ENCODE results near the gene SLX9.
"Not testable (repeated sequence)": the region's sequence is repeated elsewhere in the genome, so short reads cannot be mapped to it uniquely, and the experiment has no call there.

The SLX9 gene

DNA sequence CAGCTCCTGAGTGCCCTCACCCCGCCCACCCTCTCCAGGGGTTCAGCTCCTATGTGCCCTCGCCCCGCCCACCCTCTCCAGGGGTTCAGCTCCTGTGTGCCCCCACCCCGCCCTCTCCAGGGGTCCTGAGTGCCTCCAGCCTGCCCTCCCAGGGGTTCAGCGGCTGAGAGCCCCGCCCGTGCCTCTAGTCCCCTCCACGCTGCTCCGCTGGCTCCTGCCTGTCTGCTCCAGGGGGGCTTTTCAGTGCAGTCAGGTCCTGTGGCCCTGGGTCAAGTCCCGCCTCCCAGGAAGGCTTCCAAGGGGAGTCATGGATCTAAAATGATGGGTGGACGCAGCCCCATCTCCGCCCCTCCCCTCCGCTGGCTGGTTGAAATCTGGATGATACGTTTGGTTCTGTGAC lies 33.8 kb downstream of the SLX9 start:
- no peaks in the 10 kb centered on the region for H3K4me1 ChIP-seq (ENCODE audit: control insufficient read depth, low read depth, low read length)
- H3K27ac ChIP-seq (ENCODE audit: low read length) = no peak overlapping the region
- no peak overlapping the region for H3K9ac ChIP-seq (ENCODE audit: low read length)
- no peaks in the 10 kb centered on the region for H3K9me3 ChIP-seq (ENCODE audit: control insufficient read depth, low read depth, low read length)
- H3K27me3 ChIP-seq (ENCODE audit: control insufficient read depth, insufficient read depth, low read length) = no peaks in the 10 kb centered on the region
- H3K36me3 ChIP-seq (ENCODE audit: control insufficient read depth, low read depth, low read length) = peaks cover 8% of the 10 kb centered on the region
- H3K4me3 ChIP-seq (ENCODE audit: low read length) = no peak overlapping the region

- peaks cover 8% of the 10 kb centered on the region for H3K36me3 ChIP-seq (ENCODE audit: control insufficient read depth, low read depth, low read length)
- no peak overlapping the region for H3K27ac ChIP-seq (ENCODE audit: low read length)
- no peaks in the 10 kb centered on the region for H3K9me3 ChIP-seq (ENCODE audit: control insufficient read depth, low read depth, low read length)
- no peaks in the 10 kb centered on the region for H3K4me1 ChIP-seq (ENCODE audit: control insufficient read depth, low read depth, low read length)
- no peak overlapping the region for H3K9ac ChIP-seq (ENCODE audit: low read length)
- no peaks in the 10 kb centered on the region for H3K27me3 ChIP-seq (ENCODE audit: control insufficient read depth, insufficient read depth, low read length)
- no peak overlapping the region for H3K4me3 ChIP-seq (ENCODE audit: low read length)
These were observed 34.8 kb downstream of the SLX9 start for GRCh38 chr21:44974676-44975075.

GRCh38 chr21:44975720-44976555 lies 36.1 kb downstream of the SLX9 start:
- Histone ChIP-seq H3K27me3 (ENCODE audit: control insufficient read depth, insufficient read depth, low read length) (no peaks in the 10 kb centered on the region), H3K27ac (ENCODE audit: low read length) (no peak overlapping the region), H3K36me3 (ENCODE audit: control insufficient read depth, low read depth, low read length) (peaks cover 8% of the 10 kb centered on the region), H3K4me1 (ENCODE audit: control insufficient read depth, low read depth, low read length) (no peaks in the 10 kb centered on the region), H3K9me3 (ENCODE audit: control insufficient read depth, low read depth, low read length) (no peaks in the 10 kb centered on the region), H3K9ac (ENCODE audit: low read length) (no peak overlapping the region), H3K4me3 (ENCODE audit: low read length) (no peak overlapping the region)

GRCh38 chr21:44976556-44977393 lies 36.9 kb downstream of the SLX9 start:
- not testable (repeated sequence) for H3K9ac ChIP-seq (ENCODE audit: low read length); H3K9me3 ChIP-seq (ENCODE audit: control insufficient read depth, low read depth, low read length); H3K27ac ChIP-seq (ENCODE audit: low read length); H3K27me3 ChIP-seq (ENCODE audit: control insufficient read depth, insufficient read depth, low read length); H3K4me3 ChIP-seq (ENCODE audit: low read length); H3K4me1 ChIP-seq (ENCODE audit: control insufficient read depth, low read depth, low read length); H3K36me3 ChIP-seq (ENCODE audit: control insufficient read depth, low read depth, low read length)

- Histone ChIP-seq H3K4me3 (ENCODE audit: low read length) (no peak overlapping the region), H3K9ac (ENCODE audit: low read length) (no peak overlapping the region), H3K27me3 (ENCODE audit: control insufficient read depth, insufficient read depth, low read length) (no peaks in the 10 kb centered on the region), H3K4me1 (ENCODE audit: control insufficient read depth, low read depth, low read length) (no peaks in the 10 kb centered on the region), H3K36me3 (ENCODE audit: control insufficient read depth, low read depth, low read length) (peaks cover 8% of the 10 kb centered on the region), H3K27ac (ENCODE audit: low read length) (no peak overlapping the region), H3K9me3 (ENCODE audit: control insufficient read depth, low read depth, low read length) (no peaks in the 10 kb centered on the region)
These were observed 37.9 kb downstream of the SLX9 start for GRCh38 chr21:44977616-44978340.

GRCh38 chr21:44979687-44980561 lies 40.1 kb downstream of the SLX9 start:
- H3K4me3 ChIP-seq (ENCODE audit: low read length) = no peak overlapping the region
- H3K9ac ChIP-seq (ENCODE audit: low read length) = no peak overlapping the region
- H3K27me3 ChIP-seq (ENCODE audit: control insufficient read depth, insufficient read depth, low read length) = no peaks in the 10 kb centered on the region
- no peaks in the 10 kb centered on the region for H3K9me3 ChIP-seq (ENCODE audit: control insufficient read depth, low read depth, low read length)
- H3K4me1 ChIP-seq (ENCODE audit: control insufficient read depth, low read depth, low read length) = no peaks in the 10 kb centered on the region
- H3K27ac ChIP-seq (ENCODE audit: low read length) = no peak overlapping the region
- peaks cover under 1% of the 10 kb centered on the region for H3K36me3 ChIP-seq (ENCODE audit: control insufficient read depth, low read depth, low read length)

- Histone ChIP-seq H3K4me3 (ENCODE audit: low read length) (no peak overlapping the region), H3K27me3 (ENCODE audit: control insufficient read depth, insufficient read depth, low read length) (no peaks in the 10 kb centered on the region), H3K9me3 (ENCODE audit: control insufficient read depth, low read depth, low read length) (no peaks in the 10 kb centered on the region), H3K4me1 (ENCODE audit: control insufficient read depth, low read depth, low read length) (no peaks in the 10 kb centered on the region), H3K36me3 (ENCODE audit: control insufficient read depth, low read depth, low read length) (no peaks in the 10 kb centered on the region), H3K27ac (ENCODE audit: low read length) (no peak overlapping the region), H3K9ac (ENCODE audit: low read length) (no peak overlapping the region)
These were observed 41.0 kb downstream of the SLX9 start for GRCh38 chr21:44980562-44981489.

GRCh38 chr21:44982558-44983250 lies 42.9 kb downstream of the SLX9 start:
- H3K27ac ChIP-seq (ENCODE audit: low read length) = no peak overlapping the region

DNA sequence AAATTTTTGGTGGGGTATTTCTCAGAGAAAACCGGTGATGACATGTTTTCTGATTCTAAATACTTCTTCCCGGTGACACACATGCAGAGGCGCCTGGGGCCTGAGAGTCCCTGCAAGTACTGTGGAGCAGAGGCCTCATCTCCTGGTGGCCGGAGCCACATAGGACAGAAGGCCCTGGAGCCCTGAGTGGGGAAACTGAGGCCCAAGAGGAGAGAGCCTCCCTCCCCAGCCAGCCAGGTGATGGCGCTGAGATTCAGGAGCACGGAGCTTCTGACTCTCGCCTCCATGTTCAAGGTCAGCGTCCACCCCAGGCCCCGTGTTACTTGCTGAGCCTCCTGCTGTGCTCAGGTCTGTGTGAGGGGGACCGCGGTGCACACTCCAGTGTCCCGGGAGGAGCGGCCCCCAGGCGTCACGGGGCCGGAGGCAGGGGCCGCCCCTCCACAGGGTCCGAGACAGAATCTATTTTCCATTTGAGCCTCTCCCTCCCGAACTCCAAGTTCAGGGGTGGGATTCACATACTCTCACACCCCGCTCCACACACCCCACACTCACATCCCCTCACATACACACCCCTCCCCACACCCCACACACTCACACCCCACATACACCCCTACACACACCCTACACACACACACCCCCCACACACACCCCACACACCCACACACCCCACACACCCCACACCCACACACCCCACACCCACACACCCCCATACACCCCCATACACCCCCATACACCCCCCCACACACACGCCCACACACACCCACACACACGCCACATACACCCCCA lies 43.8 kb downstream of the SLX9 start:
- Histone ChIP-seq H3K4me3 (ENCODE audit: low read length) (no peak overlapping the region), H3K27ac (ENCODE audit: low read length) (no peak overlapping the region), H3K9me3 (ENCODE audit: control insufficient read depth, low read depth, low read length) (no peaks in the 10 kb centered on the region), H3K4me1 (ENCODE audit: control insufficient read depth, low read depth, low read length) (no peaks in the 10 kb centered on the region), H3K9ac (ENCODE audit: low read length) (no peak overlapping the region), H3K27me3 (ENCODE audit: control insufficient read depth, insufficient read depth, low read length) (no peaks in the 10 kb centered on the region), H3K36me3 (ENCODE audit: control insufficient read depth, low read depth, low read length) (no peaks in the 10 kb centered on the region)

More at GRCh38 chr21:44982558-44983250, 42.9 kb downstream of the SLX9 start:
- Histone ChIP-seq H3K4me3 (ENCODE audit: low read length) (no peak overlapping the region), H3K27me3 (ENCODE audit: control insufficient read depth, insufficient read depth, low read length) (no peaks in the 10 kb centered on the region), H3K36me3 (ENCODE audit: control insufficient read depth, low read depth, low read length) (no peaks in the 10 kb centered on the region), H3K4me1 (ENCODE audit: control insufficient read depth, low read depth, low read length) (no peaks in the 10 kb centered on the region), H3K9ac (ENCODE audit: low read length) (no peak overlapping the region), H3K9me3 (ENCODE audit: control insufficient read depth, low read depth, low read length) (no peaks in the 10 kb centered on the region)

Data from iPS-18a (cell line).